HG03108 (cell line): ENCODE data around the gene PDCD7.
A peak's percentile ranks its signal among the peaks of the same experiment; 100 is the strongest.
"Not testable (repeated sequence)": the region's sequence is repeated elsewhere in the genome, so short reads cannot be mapped to it uniquely, and the experiment has no call there.

Source experiments
- ATAC-seq: cut with Tn5 transposase; IDR thresholded peaks from one replicate; pipeline ENCODE4 v1.9.1; 2021; ENCODE audit warnings: moderate library complexity; ENCODE audit not compliant: unreplicated experiment

Gene PDCD7

DNA sequence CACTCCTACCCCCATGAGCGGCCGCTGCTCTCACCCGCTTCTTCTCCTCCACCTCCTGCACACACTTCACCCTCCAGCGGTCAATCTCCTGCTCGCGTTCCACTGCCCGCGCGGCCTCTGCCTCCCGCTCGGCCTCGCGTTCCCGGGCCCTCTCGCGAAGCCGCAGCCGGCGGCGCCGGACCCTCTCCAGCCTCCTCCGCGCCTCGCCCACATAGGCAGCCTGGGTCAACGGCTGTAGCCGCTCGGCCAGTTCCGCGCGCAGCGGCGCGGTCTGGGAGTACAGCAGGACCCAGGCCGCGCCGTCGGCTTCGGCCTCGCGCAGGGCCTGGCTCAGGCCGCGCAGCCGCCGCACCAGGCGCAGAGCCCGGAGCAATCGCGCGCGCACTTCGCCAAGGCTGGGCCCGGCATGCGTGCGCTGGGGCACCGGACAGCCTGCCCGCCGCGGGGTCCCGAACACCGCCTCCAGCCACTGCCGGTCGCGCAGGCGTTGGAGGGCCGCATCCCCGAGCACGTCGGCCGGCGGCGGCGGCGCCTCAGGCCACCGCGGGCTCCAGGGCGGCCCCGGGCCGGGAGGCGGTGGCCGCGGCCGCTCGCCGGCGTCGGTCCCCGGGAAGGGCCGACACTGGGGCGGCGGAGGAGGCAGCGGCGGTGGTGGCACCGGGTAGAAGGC, 595 bp downstream of the PDCD7 start:
- peak; percentile 18 for ATAC-seq

DNA sequence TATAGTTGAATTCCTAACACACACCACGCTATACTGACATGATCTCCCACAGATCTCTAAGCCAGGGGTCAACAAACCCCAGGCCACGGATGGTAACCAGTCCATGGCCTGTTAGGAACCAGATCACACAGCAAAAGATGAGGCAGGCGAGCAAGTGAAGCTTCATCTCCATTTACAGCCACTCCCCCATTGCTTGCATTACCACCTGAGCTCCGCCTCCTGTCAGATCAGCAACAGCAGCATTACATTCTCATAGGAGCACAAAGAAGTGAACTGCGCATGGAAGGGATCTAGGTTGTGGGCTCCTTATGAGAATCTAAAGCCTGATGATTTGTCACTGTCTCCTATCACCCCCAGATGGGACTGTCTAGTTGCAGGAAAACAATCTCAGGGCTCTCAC, 2.7 kb downstream of the PDCD7 start:
- no peak for ATAC-seq

DNA sequence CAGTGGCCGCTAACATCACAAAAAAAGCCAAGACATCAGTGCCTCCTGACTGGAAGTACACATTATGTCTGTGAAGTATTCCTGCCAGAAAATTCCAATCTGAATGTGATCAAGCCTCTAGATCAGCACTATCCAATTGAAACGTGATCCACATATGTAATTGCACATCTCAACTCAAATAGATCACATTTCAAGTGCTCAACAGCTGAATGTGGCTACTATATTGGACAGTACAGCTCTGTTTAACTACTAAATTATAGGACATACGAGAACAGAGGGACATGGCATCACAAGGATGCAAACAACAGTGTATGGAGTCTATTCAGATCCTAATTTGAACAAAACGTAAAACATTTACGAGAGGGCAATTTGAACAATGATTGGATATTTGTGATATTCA, 18.1 kb downstream of the PDCD7 start:
- no peak for ATAC-seq

DNA sequence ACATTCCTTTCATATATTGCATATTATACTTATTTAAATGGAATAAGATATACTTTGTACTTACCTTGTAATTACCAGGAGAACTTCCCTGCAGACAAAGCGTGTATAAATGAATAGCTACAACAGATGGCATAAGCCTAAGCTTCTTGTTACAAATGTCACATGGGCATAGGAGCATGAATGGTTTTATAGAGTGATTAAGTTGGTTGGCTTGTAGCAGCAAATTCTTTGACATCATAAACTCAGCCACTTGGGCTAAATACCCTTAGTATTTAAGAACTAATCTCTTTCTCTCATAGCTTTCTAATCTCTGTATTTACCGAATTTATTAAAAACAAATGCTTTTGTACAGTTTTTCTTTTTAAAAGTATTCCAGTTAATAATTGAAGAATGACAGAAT, 18.5 kb downstream of the PDCD7 start, which contains the start of gene UBAP1L:
UBAP1L (minus strand) TSS at position 115 of the 400 bp plus-strand sequence. CDS start 8,985 bp downstream, outside the sequence.
- ATAC-seq: no peak

DNA sequence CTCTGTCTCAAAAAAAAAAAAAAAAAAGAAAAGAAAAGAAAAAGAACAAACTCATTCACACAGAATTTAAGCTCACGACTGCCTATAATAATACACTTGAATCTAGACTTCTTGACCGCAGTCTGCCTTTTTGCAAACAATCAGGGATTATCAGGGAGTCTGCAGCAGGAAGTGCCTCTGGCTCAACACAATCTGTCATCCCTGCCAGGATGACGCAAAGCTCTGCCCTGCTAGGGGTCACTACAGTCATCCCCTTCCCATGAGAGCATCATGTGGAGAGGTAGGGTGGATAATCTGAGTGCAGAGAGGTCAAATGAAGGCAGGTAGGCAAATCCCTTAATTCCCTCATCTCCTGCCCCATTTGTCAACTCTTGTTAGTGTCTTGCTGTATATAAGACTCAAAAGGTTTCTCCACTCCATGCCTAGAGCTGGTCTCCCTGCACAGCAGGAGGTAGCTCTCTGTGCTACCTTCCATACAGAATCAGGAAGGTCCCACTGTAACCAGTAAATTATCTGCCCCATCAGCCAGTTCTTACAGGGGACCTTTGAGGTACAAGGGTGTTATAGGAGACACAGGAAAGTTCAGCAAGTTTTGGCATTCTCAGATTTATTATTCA, 22.8 kb downstream of the PDCD7 start:
- no peak for ATAC-seq

DNA sequence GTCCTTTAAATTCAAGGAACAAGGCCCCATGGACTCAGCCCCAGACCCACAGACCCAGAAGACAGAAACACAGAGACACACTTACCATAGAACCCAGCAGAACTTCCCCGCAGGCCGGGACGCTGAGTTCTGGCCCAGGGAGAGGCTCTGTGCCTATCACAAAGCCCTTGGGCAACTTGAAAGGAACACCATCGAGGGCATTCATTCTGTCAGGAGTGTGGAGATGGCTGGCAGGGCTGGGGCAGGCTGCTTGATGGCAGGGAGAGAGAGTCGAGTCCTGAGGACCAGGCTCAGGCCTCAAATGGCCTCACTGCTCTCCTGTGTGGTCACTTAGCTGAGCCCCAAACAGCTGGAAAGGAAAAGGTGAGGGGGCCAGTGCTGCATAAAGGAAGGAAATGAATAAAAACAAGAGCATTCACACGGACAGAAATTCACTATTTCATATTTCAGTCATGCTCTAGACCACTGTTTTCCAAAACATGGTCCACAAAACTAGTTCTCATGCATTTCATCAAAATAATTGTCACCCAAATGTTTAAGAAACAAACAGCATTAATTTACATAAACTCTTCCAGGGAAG, 27.5 kb downstream of the PDCD7 start:
- ATAC-seq: no peak

DNA sequence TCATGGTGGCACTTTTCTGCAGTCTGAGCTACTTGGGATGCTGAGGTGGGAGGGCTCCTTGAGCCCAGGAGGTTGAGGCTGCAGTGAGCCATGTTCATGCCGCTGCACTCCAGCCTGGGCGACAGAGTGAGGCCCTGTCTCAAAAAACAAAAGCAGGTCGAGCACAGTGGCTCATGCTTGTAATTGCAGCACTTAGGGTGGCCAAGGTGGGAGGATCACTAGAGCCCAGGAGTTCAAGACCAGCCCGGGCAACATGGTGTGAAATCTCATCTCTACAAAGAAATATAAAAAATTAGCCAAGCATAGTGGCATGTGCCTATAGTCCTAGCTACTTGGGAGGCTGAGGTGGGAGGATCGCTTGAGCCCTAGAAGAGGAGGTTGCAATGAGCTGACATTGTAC, 28.6 kb downstream of the PDCD7 start:
- ATAC-seq: no peak

DNA sequence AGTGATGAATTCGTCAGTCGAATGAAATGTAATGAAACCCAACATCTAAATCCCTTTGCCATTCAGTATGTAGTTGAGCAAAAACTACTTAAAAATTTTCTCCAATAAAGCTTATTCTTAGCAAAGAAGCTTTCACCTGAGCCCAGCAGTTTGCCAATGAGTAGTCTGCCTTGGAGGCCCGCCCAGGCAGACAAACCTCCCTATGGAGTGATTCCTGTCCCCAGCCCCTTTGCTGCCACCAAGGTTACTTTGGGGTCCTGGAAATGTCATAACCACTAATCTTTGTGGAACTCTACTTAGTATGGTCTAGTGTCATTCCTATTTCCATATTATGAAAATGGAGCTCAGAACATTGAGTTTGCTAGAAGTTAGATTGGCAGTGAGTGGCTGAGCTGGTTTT, 30.7 kb downstream of the PDCD7 start:
- ATAC-seq: no peak

DNA sequence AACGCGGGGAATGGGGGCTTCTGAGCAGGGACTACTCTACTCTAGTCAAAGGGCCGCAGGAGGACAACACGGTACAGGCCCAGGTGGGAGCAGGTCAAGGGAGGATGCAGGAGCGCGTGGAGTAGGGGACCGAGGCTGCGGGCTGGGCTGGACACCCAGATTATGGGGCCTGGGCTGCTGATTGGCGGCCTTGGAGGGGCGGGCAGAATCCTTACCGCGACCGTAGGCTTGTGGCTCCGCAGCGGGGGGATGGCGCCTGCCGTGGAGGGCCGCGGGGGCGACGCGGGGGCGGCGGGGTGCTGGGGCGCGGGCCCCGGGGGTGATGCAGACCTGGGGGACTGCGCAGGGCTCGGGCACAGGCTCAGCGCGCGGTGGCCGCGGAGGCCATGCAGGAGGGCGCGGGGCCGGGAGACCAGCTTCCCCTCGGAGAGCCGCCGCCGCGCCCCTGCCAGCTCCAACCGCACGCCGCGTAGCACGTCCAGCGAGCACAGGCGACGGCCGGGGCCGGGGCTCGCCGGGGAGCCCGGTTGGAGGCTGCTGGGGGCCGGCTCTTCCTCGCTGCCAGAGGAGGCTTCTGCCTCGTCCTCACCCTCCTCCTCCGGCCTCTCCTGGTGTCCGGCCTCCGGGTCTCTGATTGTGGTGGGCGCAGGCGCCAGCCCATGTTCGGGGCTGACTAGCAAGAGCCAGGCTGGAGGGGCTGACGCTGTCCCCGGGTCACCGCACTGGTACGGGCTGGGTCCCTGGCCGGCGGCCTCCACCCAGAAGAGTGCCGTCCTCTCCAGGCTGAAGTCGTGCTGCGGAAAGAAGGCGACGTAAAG, 31.5 kb downstream of the PDCD7 start:
- no peak for ATAC-seq

DNA sequence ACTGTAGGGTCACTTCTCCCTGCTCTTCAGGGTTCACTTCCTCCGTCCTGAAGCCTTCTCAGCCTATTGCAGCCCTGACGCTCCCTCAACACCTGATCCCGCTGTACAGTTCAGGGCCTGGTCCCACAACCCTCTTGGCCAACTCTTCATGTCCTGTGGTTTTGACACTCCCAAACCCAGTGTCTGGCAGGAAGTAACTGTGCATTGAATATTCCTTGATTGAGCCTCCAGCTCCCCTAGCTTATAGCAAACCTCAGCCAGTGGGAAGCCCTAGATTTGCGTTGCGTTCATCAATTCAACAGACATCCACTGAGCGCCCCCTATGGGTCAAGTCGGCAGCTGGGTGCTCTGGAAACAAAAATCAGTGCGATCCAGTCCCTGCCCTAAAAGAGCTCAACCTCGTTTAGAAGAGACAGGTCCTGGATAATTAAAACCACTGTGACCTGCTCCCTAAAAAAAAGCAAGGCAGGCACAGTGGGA, 32.2 kb downstream of the PDCD7 start:
- no peak for ATAC-seq

DNA sequence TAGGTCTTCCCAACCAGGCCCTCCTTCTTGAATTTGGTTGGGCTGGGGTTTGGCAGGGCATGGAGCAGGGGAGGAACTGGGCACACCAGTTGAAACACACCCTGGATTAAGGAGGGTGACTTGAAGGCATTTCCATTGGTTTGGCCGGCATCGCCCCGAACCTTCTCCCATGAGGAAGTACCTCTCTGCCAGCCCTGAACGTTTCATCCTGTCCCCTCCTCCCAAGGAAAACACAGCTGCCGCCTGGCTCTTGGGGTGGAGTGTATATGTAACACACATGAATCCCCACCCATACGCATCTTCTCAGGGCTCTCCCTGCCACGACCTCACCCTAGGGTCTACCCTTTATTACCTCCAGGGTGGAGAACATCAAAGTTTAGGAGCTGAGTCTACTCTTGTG, 33.2 kb downstream of the PDCD7 start:
- no peak for ATAC-seq

DNA sequence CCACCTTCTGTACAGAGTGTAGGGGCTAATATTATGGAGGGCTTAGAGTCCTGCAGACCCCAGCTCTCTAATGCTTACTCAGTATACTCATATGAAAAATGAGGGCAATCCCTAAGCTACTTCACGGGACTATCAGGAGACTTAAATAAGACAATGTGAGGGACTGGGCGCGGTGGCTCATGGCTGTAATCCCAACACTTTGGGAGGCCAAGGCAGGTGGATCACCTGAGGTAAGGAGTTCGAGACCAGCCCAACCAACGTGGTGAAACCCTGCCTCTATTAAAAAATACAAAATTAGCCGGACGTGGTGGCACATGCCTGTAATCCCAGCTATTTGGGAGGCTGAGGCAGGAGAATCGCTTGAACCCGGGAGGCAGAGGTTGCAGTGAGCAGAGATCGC, 33.8 kb downstream of the PDCD7 start:
- not testable (repeated sequence) for ATAC-seq

DNA sequence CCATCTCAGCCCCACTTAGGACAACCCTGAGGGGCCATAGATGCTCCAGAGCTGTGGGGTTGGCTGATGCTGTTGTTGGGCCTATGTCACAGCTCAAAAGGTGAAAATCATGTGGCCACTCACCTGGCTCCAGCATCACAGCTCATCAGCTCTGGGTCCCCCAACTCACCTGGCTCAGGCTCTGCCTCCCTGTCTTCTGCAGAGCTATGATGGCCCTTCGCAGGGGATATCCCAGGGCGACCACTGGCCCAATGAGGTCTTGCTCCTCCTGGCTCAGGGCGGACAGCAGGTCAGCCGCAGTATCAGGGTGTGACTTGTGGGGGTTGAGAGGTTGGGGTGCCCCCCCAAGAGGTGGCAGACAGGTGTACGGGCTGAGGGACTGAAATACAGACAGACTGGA, 34.3 kb downstream of the PDCD7 start:
- ATAC-seq: no peak

DNA sequence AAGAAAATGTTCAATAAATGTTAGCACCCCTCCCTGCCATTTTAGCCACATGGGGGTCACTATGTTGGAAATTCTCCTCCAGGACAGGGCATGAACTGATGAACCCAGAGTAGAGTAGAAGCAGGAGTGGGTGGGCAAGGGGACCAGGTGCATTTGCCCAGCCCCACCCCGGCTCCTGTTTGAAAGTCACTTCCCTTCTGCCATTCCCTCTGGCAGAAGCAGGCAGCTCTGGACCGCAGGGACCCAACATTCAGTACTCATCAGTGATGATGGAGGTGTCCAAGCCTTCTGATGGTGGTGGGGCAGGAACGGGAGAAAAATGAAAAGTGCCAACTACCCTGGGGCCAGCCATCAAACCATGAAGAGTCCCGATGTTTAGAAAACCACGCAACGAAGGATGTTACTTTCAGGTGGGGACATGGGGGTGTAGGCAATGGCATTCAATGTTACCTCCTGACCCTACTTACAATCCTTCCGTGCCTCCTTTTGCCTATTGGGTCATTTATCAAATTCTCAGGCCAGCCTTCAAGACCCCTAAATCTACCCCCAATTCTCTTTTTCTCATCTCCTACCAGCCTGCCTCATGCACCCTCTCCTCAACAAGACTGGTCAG, 35.9 kb downstream of the PDCD7 start:
- ATAC-seq: no peak

DNA sequence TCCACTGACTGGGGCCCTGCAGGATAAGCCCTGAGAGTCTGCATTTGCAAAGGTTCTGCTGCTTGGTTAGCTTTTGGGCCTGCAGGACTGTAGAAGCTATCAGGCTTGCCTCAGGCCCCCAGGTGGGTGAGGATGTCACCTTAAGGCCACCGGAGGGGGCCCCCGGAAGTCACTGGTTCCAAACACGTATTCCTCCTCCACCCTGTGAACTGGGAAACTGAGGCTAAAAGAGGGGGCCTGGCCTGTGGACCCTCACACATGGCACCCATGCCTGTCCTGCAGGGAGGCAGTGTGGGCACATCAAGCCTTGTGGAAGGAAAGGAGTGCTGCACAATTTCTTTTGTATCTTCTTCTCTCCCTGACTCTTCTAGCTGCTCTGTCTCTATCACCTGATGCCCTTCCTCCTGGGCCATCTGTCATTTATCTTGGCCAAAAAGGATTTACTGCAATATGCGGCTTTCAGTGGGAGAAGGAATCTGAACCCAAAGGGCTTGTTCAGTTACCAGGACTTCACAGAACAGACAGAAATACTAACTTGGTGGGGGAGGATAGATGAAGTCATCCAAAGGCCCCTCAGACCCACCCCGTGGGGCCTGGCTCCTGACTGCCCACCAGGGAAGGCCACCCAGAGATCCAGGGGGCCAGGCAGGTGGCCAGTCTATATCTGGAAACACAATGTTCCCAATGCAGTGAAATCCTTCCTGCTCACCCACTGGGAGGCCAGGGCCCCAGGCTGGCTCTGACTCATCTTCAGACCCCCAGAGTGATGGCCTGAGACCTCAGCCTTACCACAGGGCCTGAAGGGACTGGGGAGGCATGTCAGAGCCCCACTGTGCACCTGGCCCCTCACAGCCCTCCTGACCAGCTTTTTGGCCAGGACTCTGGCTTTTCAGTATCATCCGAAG, 36.9 kb downstream of the PDCD7 start:
- ATAC-seq: no peak

DNA sequence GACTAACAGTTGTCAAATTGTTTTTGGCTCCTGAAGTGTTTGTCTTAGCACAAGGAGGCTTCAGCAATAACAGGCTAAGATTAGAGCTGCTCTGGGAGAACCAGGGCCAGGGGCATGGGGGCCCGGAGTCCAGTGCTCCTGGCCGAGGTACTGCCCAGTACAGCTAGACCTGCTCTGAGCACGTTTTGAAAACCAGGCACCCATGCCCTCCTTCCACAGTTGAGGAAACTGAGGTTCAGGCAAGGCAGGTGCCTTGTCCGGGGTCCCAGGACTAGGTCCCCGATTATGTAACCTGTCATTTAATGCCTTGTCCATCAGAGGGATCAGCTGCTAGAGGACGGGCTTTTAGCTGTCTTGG, 37.9 kb downstream of the PDCD7 start:
- no peak for ATAC-seq

DNA sequence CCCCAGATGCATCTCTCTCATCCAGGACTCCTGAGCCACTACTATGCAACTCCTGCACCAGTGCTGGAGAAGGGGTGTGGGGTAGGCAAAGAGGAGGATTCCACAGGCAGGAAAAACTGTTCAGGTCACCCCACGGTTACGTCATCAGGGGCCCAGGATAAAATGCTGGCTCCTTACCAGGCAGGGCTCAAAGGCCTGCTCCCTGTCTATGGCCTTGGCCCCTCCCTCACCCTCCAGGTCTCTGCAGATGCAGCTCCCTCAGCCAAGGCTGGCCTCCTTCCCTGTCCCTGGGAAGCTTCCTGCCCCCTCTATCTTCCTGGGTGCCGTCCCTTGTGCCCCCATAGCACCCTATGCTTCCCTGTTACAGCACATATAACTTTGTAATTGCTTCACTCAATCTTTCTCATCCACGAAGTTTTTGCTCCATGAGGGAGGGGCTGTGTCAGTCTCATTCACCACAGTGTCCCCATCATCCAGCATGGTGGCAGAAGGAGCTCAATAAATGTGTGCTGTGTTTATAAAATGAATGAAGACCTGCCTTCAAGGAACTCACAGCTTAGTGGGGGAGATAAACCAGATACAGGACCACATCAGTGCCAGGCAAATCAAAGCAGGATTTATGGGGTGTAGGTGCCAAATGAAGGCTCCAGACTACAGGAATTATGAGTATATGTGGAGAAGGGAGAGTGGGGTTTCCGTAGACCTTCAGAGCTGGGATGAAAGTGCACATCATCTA, 38.4 kb downstream of the PDCD7 start:
- ATAC-seq: no peak

DNA sequence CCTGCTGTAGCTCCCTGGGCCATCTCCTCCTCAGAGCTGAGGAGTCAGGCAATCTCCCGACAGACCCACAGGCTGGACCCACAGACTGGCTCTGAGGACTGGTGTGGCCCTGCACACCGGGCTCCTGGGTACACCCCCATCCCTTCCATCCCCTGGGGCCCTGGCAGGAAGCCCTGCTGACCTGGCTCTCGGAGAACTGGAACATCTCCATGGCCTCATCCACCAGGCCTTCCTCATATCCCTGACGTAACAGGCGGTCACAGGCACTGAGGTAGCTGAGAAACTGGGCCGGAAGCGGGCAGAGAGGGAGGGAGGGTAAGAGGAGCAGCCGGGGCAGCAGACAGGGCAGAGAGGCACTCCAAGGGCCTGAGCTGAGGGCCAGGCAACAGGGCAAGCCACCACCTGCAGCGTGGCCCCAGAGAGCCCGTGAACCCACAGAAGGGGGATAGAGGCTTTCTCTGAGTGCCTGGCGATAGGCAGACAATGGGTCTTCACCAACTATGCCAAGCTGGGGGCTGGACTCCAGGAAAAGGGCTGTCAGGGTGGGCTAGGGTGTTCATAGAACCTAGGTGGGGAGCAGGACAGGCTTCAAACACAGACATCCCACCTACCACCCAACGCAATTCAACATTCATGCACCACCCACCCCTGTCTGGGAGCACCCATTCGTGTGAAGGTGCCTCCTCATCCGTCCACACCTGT, 39.2 kb downstream of the PDCD7 start:
- ATAC-seq: no peak

DNA sequence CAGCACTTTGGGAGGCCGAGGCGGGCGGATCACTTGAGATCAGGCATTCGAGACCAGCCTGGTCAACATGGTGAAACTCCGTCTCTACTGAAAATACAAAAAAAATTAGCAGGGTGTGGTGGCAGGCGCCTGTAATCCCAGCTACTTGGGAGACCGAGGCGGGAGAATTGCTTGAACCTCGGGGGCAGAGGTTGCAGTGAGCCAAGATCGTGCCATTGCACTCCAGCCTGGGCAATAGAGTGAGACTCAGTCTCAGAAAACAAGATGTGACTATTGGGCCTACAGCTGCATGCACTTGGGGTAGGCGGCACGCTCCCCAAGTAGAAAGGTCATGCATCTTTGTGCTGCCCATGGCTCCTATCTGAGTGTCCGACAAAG, 39.8 kb downstream of the PDCD7 start:
- ATAC-seq: not testable (repeated sequence)
